Right lobe of liver (tissue), 6 donors: Measurements from ENCODE around the gene C4BPB. TPM values are rescaled to one million over a fixed set of nuclear protein-coding genes. Genes with fewer than 3 reads are reported as not detected.

Experiments used
- ATAC-seq, 4 donors: fragments of 200-7000 bp; cut with Tn5 transposase; one replicate each; pipeline ENCODE4 v1.9.1; 2020; ENCODE audit warnings: mild to moderate bottlenecking in 4 of 4, moderate library complexity in 4 of 4
- DNase-seq, 3 donors: peaks; one replicate each; pipeline ENCODE4 v3.0.0-alpha.2; 2020
- H3K27ac ChIP-seq, 3 donors: fragments of 200-600 bp; one replicate each; pipeline ENCODE4 v1.8.0; 2022
- H3K27me3 ChIP-seq, 2 donors: fragments of 200-600 bp; one replicate each; pipeline ENCODE4 v1.8.0; 2022
- H3K36me3 ChIP-seq, 4 donors: fragments of 200-600 bp; sonication (generic) in 1 of 4; one replicate each; pipeline versions ENCODE4 v1.5.1 to v1.8.0; 2017 to 2022; ENCODE audit warnings: control low read depth in 1 of 4
- H3K4me1 ChIP-seq, 4 donors: fragments of 200-600 bp; sonication (generic) in 1 of 4; one replicate each; pipeline versions ENCODE4 v1.5.1 to v1.8.0; 2017 to 2022; ENCODE audit warnings: control low read depth in 1 of 4
- H3K4me3 ChIP-seq, 3 donors: fragments of 200-600 bp; one replicate each; pipeline ENCODE4 v1.8.0; 2022
- H3K9me3 ChIP-seq, 4 donors: fragments of 200-600 bp; sonication (generic) in 1 of 4; one replicate each; pipeline versions ENCODE4 v1.5.1 to v1.8.0; 2017 to 2022; ENCODE audit warnings: control low read depth in 1 of 4
- POLR2A ChIP-seq: fragments of 450-650 bp; IDR thresholded peaks from one replicate; pipeline ENCODE4 v1.6.1; 2017; ENCODE audit warnings: antibody characterized with exemption, mild to moderate bottlenecking
- WGBS: methylation state at CpG from one replicate; pipeline ENCODE4 v1.1.6; 2018; ENCODE audit warnings: low coverage, low lambda C conversion rate; ENCODE audit not compliant: insufficient coverage; ENCODE audit errors: missing lambda C conversion rate; 5-methylcytosine and 5-hydroxymethylcytosine counted together
- intact Hi-C, 2 donors: fragments of 100-400 bp; cut with DNase I; formaldehyde crosslinking; loops; one replicate each; pipeline versions ENCODE4 v1.11.2 to v1.14.1; 2022
- total RNA-seq, 6 experiments: library from RNA; depleted of rRNA in 2 of 6; stranded (reverse); fragments of >200 nt in 2 of 6; fragmentation: NEBNext Ultra II Directional in 3 of 6; extraction: Animal tissue kit (Norgen Biotek cat#: 25700) in 3 of 6; gene quantifications; one replicate each; pipeline versions ENCODE4 v1.1.0 to v1.2.4, GENCODE V29; 2016 to 2023
- TF ChIP-seq, protein P1 (sequence below), 4 donors: fragments of 200-600 bp in 3 of 4; fragments of 450-650 bp in 1 of 4; IDR thresholded peaks; one replicate each; pipeline versions ENCODE4 v1.5.1 to v1.8.0; 2016 to 2022; ENCODE audit warnings: antibody characterized with exemption in 4 of 4, mild to moderate bottlenecking in 2 of 4
- donor health status: DM: no; HTN: yes; CAD: no.
- donor health status: DM: no; HTN: no; CAD: no.
- donor health status: DM: no; HTN: no; CAD: no.
- donor health status: DM: no; HTN: yes; CAD: no.
- donor health status: DM: no; HTN: yes; CAD: no.

Gene C4BPB
- total RNA-seq, 6 experiments from 2014 or later, result 156 to 328 (median 226) TPM

DNA sequence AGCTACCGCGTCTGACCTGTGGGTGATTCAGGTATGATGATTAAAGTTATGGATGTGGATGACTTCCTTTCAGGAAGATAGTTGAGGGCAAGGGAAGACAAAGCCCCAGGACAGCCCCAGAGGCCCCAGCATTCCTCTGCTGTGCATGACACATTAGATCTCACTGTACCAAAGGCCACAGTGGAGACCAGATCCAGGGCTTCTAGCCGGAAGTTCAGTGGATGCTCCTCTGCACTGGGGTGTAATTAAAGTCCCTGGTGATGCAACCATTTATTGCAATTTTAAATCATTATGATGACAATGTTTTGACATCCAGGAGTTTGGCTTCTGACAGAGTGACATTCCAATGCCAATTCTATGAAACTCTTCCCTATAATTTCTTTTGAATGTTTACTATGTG, 20.3 kb downstream of the C4BPB start:
- 100% methylated on average over 2 of the region's 3 CpGs for WGBS
- Histone ChIP-seq H3K27me3 (no peaks in the 10 kb centered on the region), H3K4me1 (peaks cover 0 to 40% (median 11%) of the 10 kb centered on the region in 4 donors), H3K4me3 (peak overlapping the region in 2 of 3 donors; percentile 59 to 66), H3K9me3 (no peaks in the 10 kb centered on the region), H3K27ac (peak overlapping the region in 1 of 3 donors; percentile 95), H3K36me3 (peaks cover 0 to 11% (median 2%) of the 10 kb centered on the region in 4 donors)
- peak; percentile 11 to 54 (median 34) for ATAC-seq
- DNase-seq, result peak in 1 of 3 donors; percentile 34
- peak; percentile 36 for TF ChIP-seq POLR2A
- TF ChIP-seq, protein P1, sequence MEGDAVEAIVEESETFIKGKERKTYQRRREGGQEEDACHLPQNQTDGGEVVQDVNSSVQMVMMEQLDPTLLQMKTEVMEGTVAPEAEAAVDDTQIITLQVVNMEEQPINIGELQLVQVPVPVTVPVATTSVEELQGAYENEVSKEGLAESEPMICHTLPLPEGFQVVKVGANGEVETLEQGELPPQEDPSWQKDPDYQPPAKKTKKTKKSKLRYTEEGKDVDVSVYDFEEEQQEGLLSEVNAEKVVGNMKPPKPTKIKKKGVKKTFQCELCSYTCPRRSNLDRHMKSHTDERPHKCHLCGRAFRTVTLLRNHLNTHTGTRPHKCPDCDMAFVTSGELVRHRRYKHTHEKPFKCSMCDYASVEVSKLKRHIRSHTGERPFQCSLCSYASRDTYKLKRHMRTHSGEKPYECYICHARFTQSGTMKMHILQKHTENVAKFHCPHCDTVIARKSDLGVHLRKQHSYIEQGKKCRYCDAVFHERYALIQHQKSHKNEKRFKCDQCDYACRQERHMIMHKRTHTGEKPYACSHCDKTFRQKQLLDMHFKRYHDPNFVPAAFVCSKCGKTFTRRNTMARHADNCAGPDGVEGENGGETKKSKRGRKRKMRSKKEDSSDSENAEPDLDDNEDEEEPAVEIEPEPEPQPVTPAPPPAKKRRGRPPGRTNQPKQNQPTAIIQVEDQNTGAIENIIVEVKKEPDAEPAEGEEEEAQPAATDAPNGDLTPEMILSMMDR (IDR thresholded peaks at IDR 0.05), result no peak
- intact Hi-C loops, result no loop called here

DNA sequence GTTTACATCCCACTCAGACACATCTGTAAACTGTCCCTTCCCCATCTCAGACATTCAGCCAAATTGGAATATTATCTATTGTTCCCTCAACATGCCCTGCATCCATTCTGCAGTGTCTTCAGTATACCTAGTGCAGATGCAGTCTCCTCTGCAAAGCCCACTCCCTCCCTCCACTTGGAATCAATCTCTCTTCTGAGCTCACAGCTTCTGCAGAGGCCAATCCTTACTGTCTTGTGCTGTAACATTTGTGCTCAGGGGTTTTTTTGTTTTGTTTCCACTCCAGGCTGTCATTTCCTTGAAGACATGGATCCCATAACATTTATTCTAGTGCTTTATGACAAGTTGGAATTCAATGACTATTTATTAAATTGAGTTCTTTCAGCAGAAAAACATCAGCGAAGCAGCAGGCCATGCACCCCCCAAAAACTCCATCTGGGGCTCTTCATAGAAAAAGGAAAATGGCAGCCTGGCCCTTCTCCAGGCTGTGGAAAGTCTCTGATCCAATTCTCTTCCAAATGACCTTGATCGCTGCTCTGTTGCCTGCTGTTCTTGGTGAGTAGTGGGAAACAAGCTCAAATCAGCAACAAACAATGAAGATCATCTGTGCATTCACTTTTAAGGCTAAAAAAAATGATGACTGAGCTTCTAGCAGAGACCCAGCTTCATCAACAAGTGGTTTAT, 24.1 kb downstream of the C4BPB start:
- Histone ChIP-seq H3K27ac (peak overlapping the region in 1 of 3 donors; percentile 8), H3K9me3 (no peaks in the 10 kb centered on the region), H3K4me3 (no peak overlapping the region), H3K4me1 (peaks cover 0 to 36% (median 11%) of the 10 kb centered on the region in 4 donors), H3K36me3 (peaks cover 0 to 46% (median 15%) of the 10 kb centered on the region in 4 donors), H3K27me3 (no peaks in the 10 kb centered on the region)
- WGBS, result 67% methylated on average over 2 of the region's 2 CpGs
- TF ChIP-seq, protein P1 (IDR thresholded peaks at IDR 0.05), result no peak
- no peak for TF ChIP-seq POLR2A
- peak in 2 of 4 donors; percentile 9 to 25 for ATAC-seq
- DNase-seq, result no peak
- intact Hi-C loops, result no loop called here

DNA sequence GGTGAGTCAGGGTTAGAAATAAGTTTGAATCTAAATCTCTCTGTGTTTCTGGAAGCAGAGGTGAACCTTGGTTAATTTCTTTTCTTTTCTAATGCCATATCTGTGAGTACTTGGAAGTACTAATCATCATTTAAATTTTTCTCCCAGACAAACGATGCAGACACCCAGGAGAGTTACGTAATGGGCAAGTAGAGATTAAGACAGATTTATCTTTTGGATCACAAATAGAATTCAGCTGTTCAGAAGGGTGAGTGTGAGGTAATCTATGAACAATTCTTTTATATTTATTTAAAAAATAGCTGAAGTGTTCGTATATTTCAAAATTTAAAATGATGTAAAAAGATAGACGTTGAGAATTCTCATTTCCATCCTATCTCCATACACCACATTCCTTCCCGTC, 26.6 kb downstream of the C4BPB start:
- TF ChIP-seq, protein P1 (IDR thresholded peaks at IDR 0.05), result no peak
- TF ChIP-seq POLR2A, result no peak
- no peaks in the 10 kb centered on the region for H3K9me3 ChIP-seq
- peaks cover 0 to 17% (median 3%) of the 10 kb centered on the region in 4 donors for H3K4me1 ChIP-seq
- H3K27ac ChIP-seq, result no peak overlapping the region
- no peaks in the 10 kb centered on the region for H3K27me3 ChIP-seq
- H3K36me3 ChIP-seq, result peaks cover 0 to 56% (median 16%) of the 10 kb centered on the region in 4 donors
- 62% methylated on average over 5 of the region's 5 CpGs for WGBS
- no peak overlapping the region for H3K4me3 ChIP-seq
- intact Hi-C loops, result no loop called here
- ATAC-seq (no peak), DNase-seq (no peak)

DNA sequence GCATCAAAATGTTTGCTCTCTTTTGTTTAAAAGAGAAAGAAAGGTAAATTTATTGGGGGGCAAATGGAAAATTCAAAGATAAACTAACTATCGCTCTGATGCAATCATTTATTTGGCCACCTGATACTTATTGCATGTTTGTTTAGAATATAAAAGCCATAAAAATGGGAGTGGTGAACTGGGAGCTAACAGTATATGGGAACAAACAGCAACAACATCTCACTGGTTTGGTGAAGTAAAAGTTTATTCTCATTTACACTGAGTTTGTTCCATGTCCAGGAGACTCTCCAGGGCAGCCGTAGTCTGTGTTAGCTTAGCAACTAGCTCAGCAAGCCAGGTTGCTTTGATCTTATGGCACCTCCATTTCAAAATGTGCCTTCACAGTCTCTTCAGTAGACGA, 35.7 kb downstream of the C4BPB start:
- ATAC-seq (no peak), DNase-seq (no peak)
- Histone ChIP-seq H3K4me1 (peaks cover 0 to 22% (median 5%) of the 10 kb centered on the region in 4 donors), H3K4me3 (no peak overlapping the region), H3K27ac (no peak overlapping the region), H3K36me3 (peaks cover 3 to 69% (median 25%) of the 10 kb centered on the region in 4 donors), H3K9me3 (no peaks in the 10 kb centered on the region), H3K27me3 (no peaks in the 10 kb centered on the region)
- TF ChIP-seq, protein P1 (IDR thresholded peaks at IDR 0.05), result no peak
- no peak for TF ChIP-seq POLR2A
- intact Hi-C loops, result no loop called here
- WGBS, result 76% methylated on average over 2 of the region's 3 CpGs
